Karpas-422 (cell line): ENCODE data around the gene TRPM8. TPM values are rescaled to one million over a fixed set of nuclear protein-coding genes. Genes with fewer than 3 reads are reported as not detected.

Experiments used
- DNase-seq: peaks from one replicate; pipeline ENCODE4 v3.0.0-alpha.2; 2015
- H2AFZ ChIP-seq: fragments of 200-600 bp; sonication (generic); 2 replicates; pipeline ENCODE4 v1.6.1; 2014; ENCODE audit warnings: antibody characterized with exemption, low read length, mixed read lengths
- H3K27ac ChIP-seq: fragments of 200-600 bp; sonication (generic); 2 replicates; pipeline ENCODE4 v1.5.1; 2014; ENCODE audit warnings: mild to moderate bottlenecking, low read length, moderate library complexity
- H3K27me3 ChIP-seq: fragments of 200-600 bp; sonication (generic); 2 replicates; pipeline ENCODE4 v1.6.1; 2014; ENCODE audit warnings: low read length, mixed read lengths
- H3K36me3 ChIP-seq: fragments of 200-600 bp; sonication (generic); 2 replicates; pipeline ENCODE4 v1.6.1; 2014; ENCODE audit warnings: low read length, mixed read lengths; ENCODE audit not compliant: insufficient read depth
- H3K4me1 ChIP-seq: fragments of 200-600 bp; sonication (generic); 2 replicates; pipeline ENCODE4 v1.6.1; 2014; ENCODE audit warnings: mild to moderate bottlenecking, low read length, mixed read lengths
- H3K4me2 ChIP-seq: fragments of 200-600 bp; sonication (generic); 2 replicates; pipeline ENCODE4 v1.6.1; 2014; ENCODE audit warnings: low read length, low read depth, mild to moderate bottlenecking; ENCODE audit not compliant: poor library complexity, severe bottlenecking
- H3K4me3 ChIP-seq: fragments of 200-600 bp; sonication (generic); 2 replicates; pipeline ENCODE4 v1.5.1; 2014; ENCODE audit warnings: mild to moderate bottlenecking, antibody characterized with exemption, low read length, mixed read lengths
- H3K79me2 ChIP-seq: fragments of 200-600 bp; sonication (generic); 2 replicates; pipeline ENCODE4 v1.6.1; 2014; ENCODE audit warnings: mild to moderate bottlenecking, low read length, mixed read lengths
- H3K9ac ChIP-seq: fragments of 200-600 bp; sonication (generic); 2 replicates; pipeline ENCODE4 v1.6.0; 2014; ENCODE audit warnings: low read length
- H3K9me2 ChIP-seq: fragments of 200-600 bp; sonication (generic), shearing (Covaris generic); replicated peaks from 2 replicates; pipeline ENCODE4 v1.6.0; 2014; ENCODE audit warnings: mild to moderate bottlenecking, low read length, moderate library complexity; ENCODE audit not compliant: insufficient read depth
- H3K9me3 ChIP-seq: fragments of 300-700, 200-600 bp; sonication (generic); 2 replicates; pipeline ENCODE4 v1.6.1; 2014; ENCODE audit warnings: low read length, mixed read lengths
- H4K20me1 ChIP-seq: fragments of 200-600 bp; sonication (generic); 2 replicates; pipeline ENCODE4 v1.6.1; 2014; ENCODE audit warnings: mild to moderate bottlenecking, antibody characterized with exemption, low read length, low read depth; ENCODE audit not compliant: insufficient read depth
- total RNA-seq: library from RNA; depleted of rRNA; stranded (reverse); fragments of >200 nt; shearing (Covaris generic); gene quantifications from 2 replicates; pipeline ENCODE4 v1.2.3, GENCODE V29; 2014; ENCODE audit warnings: low replicate concordance

Gene TRPM8
- total RNA-seq, 1 experiment from 2014 or later, result not detected

- no peaks in the 10 kb centered on the region for H3K9me3 ChIP-seq
- H3K36me3 ChIP-seq, result no peaks in the 10 kb centered on the region
- no peaks in the 10 kb centered on the region; the same call in 1 of the 2 replicates for H4K20me1 ChIP-seq
- no peaks in the 10 kb centered on the region for H3K79me2 ChIP-seq
- H3K4me3 ChIP-seq, result no peak overlapping the region
- H3K27me3 ChIP-seq, result no peaks in the 10 kb centered on the region
- H2AFZ ChIP-seq, result no peak overlapping the region
- H3K9ac ChIP-seq, result no peak overlapping the region
- H3K4me1 ChIP-seq, result no peaks in the 10 kb centered on the region
- no peak for DNase-seq
- no peak overlapping the region for H3K27ac ChIP-seq
- no peak overlapping the region for H3K4me2 ChIP-seq
- H3K9me2 ChIP-seq, result no peaks in the 10 kb centered on the region
These were observed 8.2 kb downstream of the TRPM8 start for GRCh38 chr2:233925402-233925801.

GRCh38 chr2:233926806-233927205 is 9.6 kb downstream of the TRPM8 start:
- H3K9ac ChIP-seq, result no peak overlapping the region
- H3K9me2 ChIP-seq, result no peaks in the 10 kb centered on the region
- H3K27ac ChIP-seq, result no peak overlapping the region
- H3K4me1 ChIP-seq, result no peaks in the 10 kb centered on the region
- no peaks in the 10 kb centered on the region for H3K27me3 ChIP-seq
- peak; percentile 29 for DNase-seq
- H3K79me2 ChIP-seq, result no peaks in the 10 kb centered on the region
- no peak overlapping the region for H2AFZ ChIP-seq
- H4K20me1 ChIP-seq, result no peaks in the 10 kb centered on the region
- H3K36me3 ChIP-seq, result no peaks in the 10 kb centered on the region
- no peak overlapping the region for H3K4me3 ChIP-seq
- no peaks in the 10 kb centered on the region for H3K9me3 ChIP-seq
- no peak overlapping the region for H3K4me2 ChIP-seq

- Histone ChIP-seq H3K4me1 (no peaks in the 10 kb centered on the region), H3K9ac (no peak overlapping the region), H3K27me3 (no peaks in the 10 kb centered on the region), H3K36me3 (no peaks in the 10 kb centered on the region), H3K9me3 (no peaks in the 10 kb centered on the region), H3K27ac (no peak overlapping the region), H4K20me1 (no peaks in the 10 kb centered on the region), H2AFZ (no peak overlapping the region), H3K4me3 (no peak overlapping the region), H3K9me2 (no peaks in the 10 kb centered on the region), H3K79me2 (no peaks in the 10 kb centered on the region), H3K4me2 (no peak overlapping the region)
- peak; percentile 63 for DNase-seq
These were observed 11.6 kb downstream of the TRPM8 start for GRCh38 chr2:233928594-233929351.

GRCh38 chr2:233929352-233930022 is 12.3 kb downstream of the TRPM8 start:
- H3K4me1 ChIP-seq, result no peaks in the 10 kb centered on the region
- H3K27me3 ChIP-seq, result no peaks in the 10 kb centered on the region
- H3K9me3 ChIP-seq, result no peaks in the 10 kb centered on the region
- no peak overlapping the region for H3K4me2 ChIP-seq
- H3K79me2 ChIP-seq, result no peaks in the 10 kb centered on the region
- H3K9me2 ChIP-seq, result no peaks in the 10 kb centered on the region
- no peak overlapping the region for H3K4me3 ChIP-seq
- H4K20me1 ChIP-seq, result no peaks in the 10 kb centered on the region
- H3K9ac ChIP-seq, result no peak overlapping the region
- DNase-seq, result peak; percentile 27
- H3K36me3 ChIP-seq, result no peaks in the 10 kb centered on the region
- no peak overlapping the region for H3K27ac ChIP-seq
- no peak overlapping the region for H2AFZ ChIP-seq

- Histone ChIP-seq H3K9ac (no peak overlapping the region), H3K4me1 (no peaks in the 10 kb centered on the region), H3K9me2 (no peaks in the 10 kb centered on the region), H3K79me2 (no peaks in the 10 kb centered on the region), H3K9me3 (no peaks in the 10 kb centered on the region), H3K36me3 (no peaks in the 10 kb centered on the region), H3K4me2 (no peak overlapping the region), H4K20me1 (no peaks in the 10 kb centered on the region), H3K27me3 (no peaks in the 10 kb centered on the region), H3K4me3 (no peak overlapping the region), H3K27ac (no peak overlapping the region), H2AFZ (no peak overlapping the region)
- DNase-seq, result peak; percentile 17
These were observed 17.4 kb downstream of the TRPM8 start for GRCh38 chr2:233934524-233934923.

GRCh38 chr2:233935426-233935825 is 18.3 kb downstream of the TRPM8 start:
- Histone ChIP-seq H4K20me1 (no peaks in the 10 kb centered on the region), H3K9me2 (no peaks in the 10 kb centered on the region), H3K9me3 (no peaks in the 10 kb centered on the region), H3K27ac (no peak overlapping the region), H3K79me2 (no peaks in the 10 kb centered on the region), H3K9ac (no peak overlapping the region), H3K4me2 (no peak overlapping the region), H2AFZ (no peak overlapping the region), H3K4me3 (no peak overlapping the region), H3K36me3 (no peaks in the 10 kb centered on the region), H3K4me1 (no peaks in the 10 kb centered on the region), H3K27me3 (no peaks in the 10 kb centered on the region)
- DNase-seq, result peak; percentile 4

- Histone ChIP-seq H3K9me3 (no peaks in the 10 kb centered on the region), H3K4me1 (no peaks in the 10 kb centered on the region), H3K9me2 (no peaks in the 10 kb centered on the region), H2AFZ (no peak overlapping the region), H3K27me3 (no peaks in the 10 kb centered on the region), H3K4me3 (no peak overlapping the region), H3K4me2 (no peak overlapping the region), H3K27ac (no peak overlapping the region), H3K9ac (no peak overlapping the region), H3K79me2 (no peaks in the 10 kb centered on the region), H4K20me1 (no peaks in the 10 kb centered on the region), H3K36me3 (no peaks in the 10 kb centered on the region)
- DNase-seq, result peak; percentile 38
These were observed 18.9 kb downstream of the TRPM8 start for GRCh38 chr2:233936089-233936488.

- no peak overlapping the region for H3K4me2 ChIP-seq
- no peaks in the 10 kb centered on the region for H3K4me1 ChIP-seq
- H3K9me2 ChIP-seq, result no peaks in the 10 kb centered on the region
- H3K36me3 ChIP-seq, result no peaks in the 10 kb centered on the region
- H3K9ac ChIP-seq, result no peak overlapping the region
- H2AFZ ChIP-seq, result no peak overlapping the region
- no peaks in the 10 kb centered on the region for H4K20me1 ChIP-seq
- H3K27ac ChIP-seq, result no peak overlapping the region
- H3K79me2 ChIP-seq, result no peaks in the 10 kb centered on the region
- no peaks in the 10 kb centered on the region for H3K27me3 ChIP-seq
- no peaks in the 10 kb centered on the region for H3K9me3 ChIP-seq
- no peak overlapping the region for H3K4me3 ChIP-seq
- no peak for DNase-seq
These were observed 21.6 kb downstream of the TRPM8 start for GRCh38 chr2:233938676-233939370.
